H9 (cell line): ENCODE results near the gene SEMA3C. TPM values are rescaled to one million over a fixed set of nuclear protein-coding genes. Genes with fewer than 3 reads are reported as not detected.

Source experiments
- DNase-seq: peaks from one replicate; pipeline ENCODE4 v3.0.0-alpha.2; 2017
- H2AFZ ChIP-seq: one replicate; pipeline ENCODE4 v1.6.1; 2013; ENCODE audit warnings: mild to moderate bottlenecking, low read length, control low read depth, moderate library complexity
- H2AK5ac ChIP-seq: 2 replicates; pipeline ENCODE4 v1.6.1; 2013; ENCODE audit warnings: low read length, control low read depth, mixed read lengths; ENCODE audit not compliant: insufficient read length
- H2BK120ac ChIP-seq: one replicate; pipeline ENCODE4 v1.6.1; 2013; ENCODE audit warnings: low read depth, mild to moderate bottlenecking, low read length, control low read depth, inconsistent platforms; ENCODE audit not compliant: poor library complexity, severe bottlenecking
- H2BK12ac ChIP-seq: 2 replicates; pipeline ENCODE4 v1.6.1; 2013; ENCODE audit warnings: low read length, control low read depth, mixed read lengths, low read depth; ENCODE audit not compliant: insufficient read length
- H2BK15ac ChIP-seq: 2 replicates; pipeline ENCODE4 v1.6.1; 2013; ENCODE audit warnings: low read depth, low read length, control low read depth
- H2BK20ac ChIP-seq: one replicate; pipeline ENCODE4 v1.6.1; 2013; ENCODE audit warnings: low read depth, mild to moderate bottlenecking, low read length, control low read depth, inconsistent platforms; ENCODE audit not compliant: poor library complexity, severe bottlenecking
- H2BK5ac ChIP-seq: 2 replicates; pipeline ENCODE4 v1.6.1; 2013; ENCODE audit warnings: low read length, control low read depth, mixed read lengths; ENCODE audit not compliant: insufficient read length
- H3K14ac ChIP-seq: 2 replicates; pipeline ENCODE4 v1.6.1; 2013; ENCODE audit warnings: low read length, control low read depth; ENCODE audit not compliant: insufficient read depth
- H3K18ac ChIP-seq: 2 replicates; pipeline ENCODE4 v1.6.1; 2013; ENCODE audit warnings: low read depth, mild to moderate bottlenecking, mixed read lengths, low read length, control low read depth; ENCODE audit not compliant: insufficient read length
- H3K23ac ChIP-seq: 2 replicates; pipeline ENCODE4 v1.6.1; 2013; ENCODE audit warnings: low read length, control low read depth, mixed read lengths, low read depth; ENCODE audit not compliant: insufficient read length
- H3K23me2 ChIP-seq: 2 replicates; pipeline ENCODE4 v1.6.1; 2013; ENCODE audit warnings: low read depth, mild to moderate bottlenecking, mixed read lengths, low read length, control low read depth; ENCODE audit not compliant: insufficient read length, poor library complexity, severe bottlenecking
- H3K27ac ChIP-seq: 2 replicates; pipeline ENCODE4 v1.5.1; 2013; ENCODE audit warnings: low read length, control low read depth, mixed read lengths, low read depth; ENCODE audit not compliant: insufficient read length
- H3K27me3 ChIP-seq: 2 replicates; pipeline ENCODE4 v1.6.1; 2013; ENCODE audit warnings: low read length, control low read depth, inconsistent platforms; ENCODE audit not compliant: insufficient read depth
- H3K4ac ChIP-seq: 2 replicates; pipeline ENCODE4 v1.6.1; 2013; ENCODE audit warnings: low read depth, mild to moderate bottlenecking, control low read depth, inconsistent platforms, low read length, moderate library complexity
- H3K4me1 ChIP-seq: 2 replicates; pipeline ENCODE4 v1.6.1; 2013; ENCODE audit warnings: low read length, control low read depth, inconsistent platforms; ENCODE audit not compliant: insufficient read depth
- H3K4me2 ChIP-seq: 2 replicates; pipeline ENCODE4 v1.6.1; 2013; ENCODE audit warnings: low read length, control low read depth, mixed read lengths; ENCODE audit not compliant: insufficient read length, insufficient read depth
- H3K56ac ChIP-seq: 2 replicates; pipeline ENCODE4 v1.6.1; 2013; ENCODE audit warnings: low read depth, mild to moderate bottlenecking, mixed read lengths, low read length, control low read depth; ENCODE audit not compliant: insufficient read length
- H3K79me1 ChIP-seq: 2 replicates; pipeline ENCODE4 v1.6.1; 2013; ENCODE audit warnings: low read depth, mild to moderate bottlenecking, moderate library complexity, low read length, control low read depth, inconsistent platforms; ENCODE audit not compliant: insufficient read depth, poor library complexity, severe bottlenecking
- H3K79me2 ChIP-seq: 2 replicates; pipeline ENCODE4 v1.6.1; 2013; ENCODE audit warnings: low read length, control low read depth, inconsistent platforms; ENCODE audit not compliant: insufficient read depth
- H3K9ac ChIP-seq: 2 replicates; pipeline ENCODE4 v1.6.1; 2013; ENCODE audit warnings: low read length, control low read depth, mixed read lengths; ENCODE audit not compliant: insufficient read length; ENCODE audit errors: extremely low read depth
- H3K9me3 ChIP-seq: one replicate; pipeline ENCODE4 v1.6.1; 2013; ENCODE audit warnings: low read depth, low read length, inconsistent platforms; ENCODE audit not compliant: control insufficient read depth
- H3T11ph ChIP-seq: one replicate; pipeline ENCODE4 v1.6.1; 2013; ENCODE audit warnings: mild to moderate bottlenecking, low read length, control low read depth, inconsistent platforms
- H4K20me1 ChIP-seq: one replicate; pipeline ENCODE4 v1.6.1; 2013; ENCODE audit not compliant: control insufficient read depth, insufficient read length, insufficient read depth
- H4K5ac ChIP-seq: 2 replicates; pipeline ENCODE4 v1.6.1; 2013; ENCODE audit warnings: low read depth, mild to moderate bottlenecking, mixed read lengths, low read length, control low read depth; ENCODE audit not compliant: insufficient read length
- H4K8ac ChIP-seq: replicated peaks from 2 replicates; pipeline ENCODE4 v1.6.1; 2013; ENCODE audit warnings: low read length, control low read depth, mixed read lengths, low read depth; ENCODE audit not compliant: insufficient read length
- H4K91ac ChIP-seq: 2 replicates; pipeline ENCODE4 v1.6.1; 2013; ENCODE audit warnings: low read depth, mild to moderate bottlenecking, moderate library complexity, mixed read lengths, low read length, control low read depth; ENCODE audit not compliant: insufficient read length
- H3K27ac Mint-ChIP-seq, 3 experiments: 2 replicates in 2 of 3; 3 replicates in 1 of 3; pipeline ENCODE4 v1.8.0; 2020 to 2021; ENCODE audit warnings: mixed read lengths in 3 of 3, mild to moderate bottlenecking in 1 of 3, moderate library complexity in 1 of 3
- H3K27me3 Mint-ChIP-seq: 2 replicates; pipeline ENCODE4 v1.8.0; 2021; ENCODE audit warnings: low read depth, mild to moderate bottlenecking, moderate library complexity, mixed read lengths
- H3K36me3 Mint-ChIP-seq, 3 experiments: 2 replicates in 2 of 3; 3 replicates in 1 of 3; pipeline ENCODE4 v1.8.0; 2020 to 2021; ENCODE audit warnings: low read depth in 3 of 3, mixed read lengths in 3 of 3; ENCODE audit not compliant: insufficient read depth in 1 of 3
- H3K4me1 Mint-ChIP-seq, 2 experiments: 2 replicates each; pipeline ENCODE4 v1.8.0; 2020; ENCODE audit warnings: mixed read lengths in 2 of 2
- H3K4me3 Mint-ChIP-seq, 2 experiments: 2 replicates in 1 of 2; 3 replicates in 1 of 2; pipeline ENCODE4 v1.8.0; 2020 to 2021; ENCODE audit warnings: mild to moderate bottlenecking in 2 of 2, mixed read lengths in 2 of 2, moderate library complexity in 1 of 2
- H3K9me3 Mint-ChIP-seq, 2 experiments: 2 replicates in 1 of 2; 3 replicates in 1 of 2; pipeline ENCODE4 v1.8.0; 2020; ENCODE audit warnings: mild to moderate bottlenecking in 2 of 2, mixed read lengths in 2 of 2, moderate library complexity in 1 of 2
- WGBS: extraction: QIAGEN DNeasy Blood & Tissue Kit; methylation state at CpG from one replicate; pipeline ENCODE4 v1.1.7; 2013; ENCODE audit warnings: missing lambda C conversion rate, low lambda C conversion rate, mixed read lengths; ENCODE audit not compliant: insufficient read length; ENCODE audit errors: extremely low coverage; 5-methylcytosine and 5-hydroxymethylcytosine counted together
- total RNA-seq: library from RNA; stranded (reverse); gene quantifications from 2 replicates; pipeline ENCODE4 v1.2.1, GENCODE V29; 2021
- TF ChIP-seq, protein P1 (sequence below): fragments of 200-600 bp; sonication (generic); conservative IDR thresholded peaks from 3 replicates; pipeline ENCODE4 v1.8.0; 2021; ENCODE audit warnings: antibody characterized with exemption, mild to moderate bottlenecking

Gene SEMA3C
- total RNA-seq, 1 experiment from 2014 or later, result 1.6 TPM

DNA sequence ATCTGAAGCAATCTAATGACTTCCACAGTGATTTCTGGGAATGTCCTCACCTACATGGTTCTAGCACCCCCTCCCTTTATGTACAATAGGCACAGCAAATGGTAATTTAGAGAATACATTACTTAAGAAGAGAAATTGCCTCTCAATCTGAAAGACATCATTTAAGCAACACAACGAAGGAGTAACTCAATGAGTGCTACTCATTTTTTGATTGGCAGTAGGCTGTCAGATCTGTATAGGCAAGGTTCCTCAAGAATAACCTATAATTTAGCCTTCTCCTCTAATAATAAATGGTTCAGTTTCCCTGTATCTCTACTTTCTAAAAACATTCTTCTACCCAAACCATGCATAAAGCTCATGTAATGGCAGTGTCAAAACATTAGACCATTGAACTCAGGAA is 30.6 kb upstream of the SEMA3C start:
- no peak overlapping the region for H4K5ac ChIP-seq
- no peak overlapping the region for H3K27ac ChIP-seq

More for the DNA sequence above, 30.6 kb upstream of the SEMA3C start:
- no peak for DNase-seq
- Mint-ChIP-seq H3K27ac (no peak overlapping the region), H3K27me3 (no peaks in the 10 kb centered on the region), H3K9me3 (no peaks in the 10 kb centered on the region; a peak in 1 of 5 replicates), H3K36me3 (no peaks in the 10 kb centered on the region; a peak in 1 of 7 replicates), H3K4me1 (no peaks in the 10 kb centered on the region), H3K4me3 (no peak overlapping the region)
- Histone ChIP-seq H3K56ac (no peak overlapping the region), H4K20me1 (no peaks in the 10 kb centered on the region), H3K79me1 (no peaks in the 10 kb centered on the region), H3K23ac (no peak overlapping the region), H3K27me3 (no peaks in the 10 kb centered on the region), H3K23me2 (no peaks in the 10 kb centered on the region), H3K4me1 (no peaks in the 10 kb centered on the region), H3K9me3 (no peaks in the 10 kb centered on the region), H3K79me2 (no peaks in the 10 kb centered on the region), H4K91ac (no peak overlapping the region), H3K14ac (no peak overlapping the region), H2BK5ac (no peak overlapping the region), H4K8ac (no peak overlapping the region), H3K9ac (no peak overlapping the region), H2BK15ac (no peak overlapping the region), H2AK5ac (no peak overlapping the region), H3T11ph (no peak overlapping the region), H2BK120ac (no peak overlapping the region), H3K4me2 (no peak overlapping the region), H2AFZ (no peak overlapping the region), H3K4ac (no peak overlapping the region), H3K18ac (no peak overlapping the region), H2BK20ac (no peak overlapping the region), H2BK12ac (no peak overlapping the region)
- WGBS, result no CpG with 5 or more reads among the region's 1 CpG
- TF ChIP-seq, protein P1, sequence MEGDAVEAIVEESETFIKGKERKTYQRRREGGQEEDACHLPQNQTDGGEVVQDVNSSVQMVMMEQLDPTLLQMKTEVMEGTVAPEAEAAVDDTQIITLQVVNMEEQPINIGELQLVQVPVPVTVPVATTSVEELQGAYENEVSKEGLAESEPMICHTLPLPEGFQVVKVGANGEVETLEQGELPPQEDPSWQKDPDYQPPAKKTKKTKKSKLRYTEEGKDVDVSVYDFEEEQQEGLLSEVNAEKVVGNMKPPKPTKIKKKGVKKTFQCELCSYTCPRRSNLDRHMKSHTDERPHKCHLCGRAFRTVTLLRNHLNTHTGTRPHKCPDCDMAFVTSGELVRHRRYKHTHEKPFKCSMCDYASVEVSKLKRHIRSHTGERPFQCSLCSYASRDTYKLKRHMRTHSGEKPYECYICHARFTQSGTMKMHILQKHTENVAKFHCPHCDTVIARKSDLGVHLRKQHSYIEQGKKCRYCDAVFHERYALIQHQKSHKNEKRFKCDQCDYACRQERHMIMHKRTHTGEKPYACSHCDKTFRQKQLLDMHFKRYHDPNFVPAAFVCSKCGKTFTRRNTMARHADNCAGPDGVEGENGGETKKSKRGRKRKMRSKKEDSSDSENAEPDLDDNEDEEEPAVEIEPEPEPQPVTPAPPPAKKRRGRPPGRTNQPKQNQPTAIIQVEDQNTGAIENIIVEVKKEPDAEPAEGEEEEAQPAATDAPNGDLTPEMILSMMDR, result no peak
